GM18517 (cell line): ENCODE measurements around the gene NUTF2.

Experiments used
- ATAC-seq: cut with Tn5 transposase; IDR thresholded peaks from one replicate; pipeline ENCODE4 v1.9.1; 2021; ENCODE audit warnings: mild to moderate bottlenecking, moderate library complexity; ENCODE audit not compliant: unreplicated experiment

Gene NUTF2

GRCh38 chr16:67917140-67917851 is 70.6 kb downstream of the NUTF2 start:
- no peak for ATAC-seq

GRCh38 chr16:67917852-67918236 is 71.1 kb downstream of the NUTF2 start:
- no peak for ATAC-seq

GRCh38 chr16:67919622-67920221 is 73.0 kb downstream of the NUTF2 start:
- ATAC-seq = no peak
